Aorta (tissue), 5 donors: ENCODE data around the gene PROSER3. TPM values are rescaled to one million over a fixed set of nuclear protein-coding genes. Genes with fewer than 3 reads are reported as not detected.
A peak's percentile ranks its signal among the peaks of the same experiment; 100 is the strongest.

Source experiments
- ATAC-seq: fragments of 200-7000 bp; cut with Tn5 transposase; one replicate; pipeline ENCODE4 v1.9.1; 2022; ENCODE audit warnings: moderate library complexity; ENCODE audit not compliant: low FRiP score
- DNase-seq, 2 donors: peaks; one replicate each; pipeline ENCODE4 v3.0.0-alpha.2; 2020
- H3K27ac ChIP-seq, 2 donors: one replicate each; pipeline ENCODE4 v1.5.1; 2013; ENCODE audit warnings: low read length in 2 of 2, mild to moderate bottlenecking in 2 of 2, moderate library complexity in 2 of 2, control low read depth in 1 of 2, inconsistent platforms in 1 of 2, low read depth in 1 of 2
- H3K27me3 ChIP-seq, 2 donors: one replicate each; pipeline ENCODE4 v1.6.1; 2013; ENCODE audit warnings: control low read depth in 1 of 2, low read length in 1 of 2, mild to moderate bottlenecking in 1 of 2, moderate library complexity in 1 of 2; ENCODE audit not compliant: insufficient read depth in 2 of 2, control insufficient read depth in 1 of 2
- H3K36me3 ChIP-seq, 2 donors: one replicate each; pipeline ENCODE4 v1.6.1; 2013; ENCODE audit warnings: control low read depth in 1 of 2, low read length in 1 of 2, mild to moderate bottlenecking in 1 of 2; ENCODE audit not compliant: insufficient read depth in 2 of 2, control insufficient read depth in 1 of 2
- H3K4me1 ChIP-seq, 2 donors: one replicate each; pipeline ENCODE4 v1.6.1; 2013; ENCODE audit warnings: low read length in 2 of 2, control low read depth in 1 of 2, mild to moderate bottlenecking in 1 of 2, moderate library complexity in 1 of 2; ENCODE audit not compliant: insufficient read depth in 2 of 2, control insufficient read depth in 1 of 2
- H3K4me3 ChIP-seq, 2 donors: one replicate each; pipeline ENCODE4 v1.5.1; 2013; ENCODE audit warnings: low read length in 2 of 2, control low read depth in 1 of 2, mild to moderate bottlenecking in 1 of 2
- H3K9me3 ChIP-seq: one replicate; pipeline ENCODE4 v1.6.1; 2013; ENCODE audit warnings: mild to moderate bottlenecking, low read length; ENCODE audit not compliant: control insufficient read depth
- WGBS, 2 donors: extraction: QIAGEN DNeasy Blood & Tissue Kit; methylation state at CpG; one replicate each; pipeline ENCODE4 v1.1.7; 2013; 5-methylcytosine and 5-hydroxymethylcytosine counted together
- intact Hi-C, 2 donors: fragments of 100-400 bp; cut with DNase I; formaldehyde crosslinking; loops; one replicate each; pipeline versions ENCODE4 v1.14.2 to v1.15.0; 2022
- long read RNA-seq, 2 donors: library from polyadenylated mRNA; unstranded; transcript quantifications; one replicate each; pipeline ENCODE4 v2.0.0, GENCODE V29; 2020 to 2021
- polyA plus RNA-seq, 2 donors: library from polyadenylated mRNA; stranded (reverse); fragments of 200-250 nt; gene quantifications; one replicate each; pipeline ENCODE4 v1.2.3, GENCODE V29; 2013
- total RNA-seq, 2 donors: library from RNA; stranded (reverse); fragmentation: NEBNext Ultra II Directional; extraction: Animal tissue kit (Norgen Biotek cat#: 25700); gene quantifications; one replicate each; pipeline ENCODE4 v1.2.1, GENCODE V29; 2021
- donor health status: healthy with polysubstance abuse.
- donor health status: Bipolar disorder and iron deficiency.
- donor health status: DM: no; HTN: no; CAD: no.
- donor health status: DM: no; HTN: no; CAD: no.
- donor health status: DM: yes; HTN: yes; CAD: no.

Gene PROSER3
- total RNA-seq = 10 to 100 TPM; 18.7 to 19.6 TPM
- 10 to 100 TPM in 1 of 2 donors, 1 to 10 TPM in 1; 4.1 to 18.7 TPM for polyA plus RNA-seq
- long read RNA-seq, donor 1, partial matches to known transcripts = 1 of 2 reads
- long read RNA-seq, donor 1, other reads (novel, unspliced or antisense) = 0 of 2 reads
- long read RNA-seq, donor 2, partial matches to known transcripts = 0 of 1 reads
- long read RNA-seq, donor 2, other reads (novel, unspliced or antisense) = 1 of 1 reads

- intact Hi-C loops = no loop called here
- Histone ChIP-seq H3K36me3 (no peaks in the 10 kb centered on the region), H3K4me1 (no peaks in the 10 kb centered on the region), H3K27me3 (no peaks in the 10 kb centered on the region), H3K27ac (peak within 1 kb of the TSS; percentile 86 to 97), H3K4me3 (peak within 1 kb of the TSS; percentile 64 to 91), H3K9me3 (no peaks in the 10 kb centered on the region)
- DNase-seq = peak; percentile 99
- ATAC-seq = peak; percentile 92
- 0% methylated on average over 51 to 53 of the region's 53 CpGs for WGBS, 2 donors
These were observed at the start of gene PROSER3 for GRCh38 chr19:35757749-35758608. Gene PROSER3 (plus strand): TSS chr19:35758176. CDS start chr19:35758216, 40 bp downstream.

GRCh38 chr19:35708391-35708790 lies 49.6 kb upstream of the PROSER3 start:
- Histone ChIP-seq H3K9me3 (no peaks in the 10 kb centered on the region), H3K27ac (no peak overlapping the region), H3K4me1 (no peaks in the 10 kb centered on the region), H3K27me3 (no peaks in the 10 kb centered on the region), H3K36me3 (no peaks in the 10 kb centered on the region), H3K4me3 (no peak overlapping the region)
- intact Hi-C loops = no loop called here
- DNase-seq = no peak
- no peak for ATAC-seq
- 86 to 93% methylated on average over 1 of the region's 1 CpG for WGBS, 2 donors

- intact Hi-C loops = no loop called here
- Histone ChIP-seq H3K36me3 (no peaks in the 10 kb centered on the region), H3K27ac (no peak overlapping the region), H3K27me3 (no peaks in the 10 kb centered on the region), H3K9me3 (no peaks in the 10 kb centered on the region), H3K4me1 (no peaks in the 10 kb centered on the region), H3K4me3 (no peak overlapping the region)
- DNase-seq (no peak), ATAC-seq (no peak)
- 61 to 66% methylated on average over 13 of the region's 13 CpGs for WGBS, 2 donors
These were observed 46.9 kb upstream of the PROSER3 start for GRCh38 chr19:35710784-35711723.

GRCh38 chr19:35712567-35713505 lies 45.1 kb upstream of the PROSER3 start:
- Histone ChIP-seq H3K9me3 (no peaks in the 10 kb centered on the region), H3K4me3 (no peak overlapping the region)
- intact Hi-C loops = no loop called here

GRCh38 chr19:35713506-35713850 lies 44.5 kb upstream of the PROSER3 start:
- intact Hi-C loops = no loop called here
- no peaks in the 10 kb centered on the region for H3K9me3 ChIP-seq
- no peaks in the 10 kb centered on the region for H3K4me1 ChIP-seq
- no peaks in the 10 kb centered on the region for H3K27me3 ChIP-seq
- no peaks in the 10 kb centered on the region for H3K36me3 ChIP-seq
- 72 to 80% methylated on average over 2 of the region's 2 CpGs for WGBS, 2 donors
- H3K4me3 ChIP-seq = no peak overlapping the region
- ATAC-seq (no peak), DNase-seq (no peak)
- no peak overlapping the region for H3K27ac ChIP-seq

More at GRCh38 chr19:35712567-35713505, 45.1 kb upstream of the PROSER3 start:
- Histone ChIP-seq H3K27me3 (no peaks in the 10 kb centered on the region), H3K4me1 (no peaks in the 10 kb centered on the region), H3K27ac (no peak overlapping the region), H3K36me3 (no peaks in the 10 kb centered on the region)
- ATAC-seq = no peak
- DNase-seq = no peak
- 69 to 73% methylated on average over 11 of the region's 11 CpGs for WGBS, 2 donors

- H3K4me3 ChIP-seq = no peak overlapping the region
- 82 to 83% methylated on average over 12 of the region's 12 CpGs for WGBS, 2 donors
- intact Hi-C loops = no loop called here
These were observed 44.0 kb upstream of the PROSER3 start for GRCh38 chr19:35713904-35714495.

GRCh38 chr19:35714601-35715354 lies 43.2 kb upstream of the PROSER3 start:
- 73 to 76% methylated on average over 14 of the region's 14 CpGs for WGBS, 2 donors
- intact Hi-C loops = loop anchor here in 1 of 2 donors (5.0 kb wide), 1 partner anchor 167 kb away; the partner anchor contains the start of gene TMEM147
- no peaks in the 10 kb centered on the region for H3K27me3 ChIP-seq
- no peak for DNase-seq
- H3K27ac ChIP-seq = no peak overlapping the region
- ATAC-seq = no peak
- H3K36me3 ChIP-seq = no peaks in the 10 kb centered on the region
- no peaks in the 10 kb centered on the region for H3K9me3 ChIP-seq
- H3K4me3 ChIP-seq = no peak overlapping the region
- H3K4me1 ChIP-seq = no peaks in the 10 kb centered on the region

More at GRCh38 chr19:35713904-35714495, 44.0 kb upstream of the PROSER3 start:
- no peak for DNase-seq
- H3K36me3 ChIP-seq = no peaks in the 10 kb centered on the region
- H3K4me1 ChIP-seq = no peaks in the 10 kb centered on the region
- no peak for ATAC-seq
- no peaks in the 10 kb centered on the region for H3K9me3 ChIP-seq
- H3K27me3 ChIP-seq = no peaks in the 10 kb centered on the region
- H3K27ac ChIP-seq = no peak overlapping the region
